ENCODE results near the gene DPF3. TPM values are rescaled to one million over a fixed set of nuclear protein-coding genes. Genes with fewer than 3 reads are reported as not detected.

The DPF3 gene
- total RNA-seq, 4 donors from 2014 or later = under 0.01 to 2.7 (median 0.61) TPM; not detected in 1

- intact Hi-C loops (cut with DNase I) = no loop called here
- Histone ChIP-seq H3K36me3 (no peaks in the 10 kb centered on the region), H3K4me3 (no peak overlapping the region), H3K27ac (no peak overlapping the region), H3K27me3 (no peaks in the 10 kb centered on the region), H3K4me1 (peaks cover 0 to 9% (median 0%) of the 10 kb centered on the region in 3 donors), H3K9me3 (no peaks in the 10 kb centered on the region)
- DNase-seq = no peak
- no peak for TF ChIP-seq POLR2A (IDR thresholded peaks at IDR 0.05)
- TF ChIP-seq CTCF (IDR thresholded peaks at IDR 0.05) = no peak
- WGBS, 2 donors = 39 to 43% methylated on average over 6 of the region's 6 CpGs
Measured at GRCh38 chr14:72723858-72724530, 169.9 kb downstream of the DPF3 start.

- TF ChIP-seq POLR2A (IDR thresholded peaks at IDR 0.05) (no peak), CTCF (IDR thresholded peaks at IDR 0.05) (no peak)
- no peak overlapping the region for H3K27ac ChIP-seq
- H3K27me3 ChIP-seq = no peaks in the 10 kb centered on the region
- 91 to 95% methylated on average over 9 of the region's 11 CpGs for WGBS, 2 donors
- no peak overlapping the region for H3K4me3 ChIP-seq
- H3K36me3 ChIP-seq = no peaks in the 10 kb centered on the region
- intact Hi-C loops (cut with DNase I) = no loop called here
- H3K4me1 ChIP-seq = peaks cover 0 to 9% (median 0%) of the 10 kb centered on the region in 3 donors
- DNase-seq = no peak
- no peaks in the 10 kb centered on the region for H3K9me3 ChIP-seq
Measured at GRCh38 chr14:72722201-72722785, 171.6 kb downstream of the DPF3 start.

- no peak for TF ChIP-seq POLR2A (IDR thresholded peaks at IDR 0.05)
- no peak for TF ChIP-seq CTCF (IDR thresholded peaks at IDR 0.05)
- Histone ChIP-seq H3K27ac (no peak overlapping the region), H3K9me3 (no peaks in the 10 kb centered on the region), H3K4me1 (peaks cover 0 to 12% (median 0%) of the 10 kb centered on the region in 3 donors), H3K27me3 (no peaks in the 10 kb centered on the region), H3K4me3 (no peak overlapping the region), H3K36me3 (no peaks in the 10 kb centered on the region)
- intact Hi-C loops (cut with DNase I) = no loop called here
- DNase-seq = no peak
Measured at GRCh38 chr14:72721083-72721482, 172.8 kb downstream of the DPF3 start.

GRCh38 chr14:72717220-72717619, 176.7 kb downstream of the DPF3 start:
- WGBS, 2 donors = 88 to 94% methylated on average over 2 of the region's 2 CpGs
- H3K9me3 ChIP-seq = no peaks in the 10 kb centered on the region
- no peaks in the 10 kb centered on the region for H3K36me3 ChIP-seq

More at GRCh38 chr14:72717220-72717619, 176.7 kb downstream of the DPF3 start:
- no peak for TF ChIP-seq CTCF (IDR thresholded peaks at IDR 0.05)
- TF ChIP-seq POLR2A (IDR thresholded peaks at IDR 0.05) = no peak
- no peak for DNase-seq
- intact Hi-C loops (cut with DNase I) = no loop called here
- H3K4me1 ChIP-seq = peaks cover 0 to 13% (median 0%) of the 10 kb centered on the region in 3 donors
- no peak overlapping the region for H3K4me3 ChIP-seq
- H3K27me3 ChIP-seq = no peaks in the 10 kb centered on the region
- H3K27ac ChIP-seq = no peak overlapping the region

All from esophagus squamous epithelium (tissue), 5 donors.